ENCODE measurements around the gene CYSLTR1.
"Not testable (repeated sequence)": the region's sequence is repeated elsewhere in the genome, so short reads cannot be mapped to it uniquely, and the experiment has no call there.

Gene CYSLTR1

GRCh38 chrX:78327370-78328086, at the start of gene CYSLTR1:
TSS of gene CYSLTR1 (minus strand) at chrX:78327611. CDS start at chrX:78273746, 53,865 bp downstream.
- no peak for DNase-seq

- DNase-seq, result no peak
These were observed 49.8 kb upstream of the CYSLTR1 start for GRCh38 chrX:78377186-78377585.

- DNase-seq, result no peak
These were observed 48.5 kb upstream of the CYSLTR1 start for GRCh38 chrX:78375894-78376293.

GRCh38 chrX:78366576-78366975, 39.2 kb upstream of the CYSLTR1 start:
- DNase-seq, result no peak

DNA sequence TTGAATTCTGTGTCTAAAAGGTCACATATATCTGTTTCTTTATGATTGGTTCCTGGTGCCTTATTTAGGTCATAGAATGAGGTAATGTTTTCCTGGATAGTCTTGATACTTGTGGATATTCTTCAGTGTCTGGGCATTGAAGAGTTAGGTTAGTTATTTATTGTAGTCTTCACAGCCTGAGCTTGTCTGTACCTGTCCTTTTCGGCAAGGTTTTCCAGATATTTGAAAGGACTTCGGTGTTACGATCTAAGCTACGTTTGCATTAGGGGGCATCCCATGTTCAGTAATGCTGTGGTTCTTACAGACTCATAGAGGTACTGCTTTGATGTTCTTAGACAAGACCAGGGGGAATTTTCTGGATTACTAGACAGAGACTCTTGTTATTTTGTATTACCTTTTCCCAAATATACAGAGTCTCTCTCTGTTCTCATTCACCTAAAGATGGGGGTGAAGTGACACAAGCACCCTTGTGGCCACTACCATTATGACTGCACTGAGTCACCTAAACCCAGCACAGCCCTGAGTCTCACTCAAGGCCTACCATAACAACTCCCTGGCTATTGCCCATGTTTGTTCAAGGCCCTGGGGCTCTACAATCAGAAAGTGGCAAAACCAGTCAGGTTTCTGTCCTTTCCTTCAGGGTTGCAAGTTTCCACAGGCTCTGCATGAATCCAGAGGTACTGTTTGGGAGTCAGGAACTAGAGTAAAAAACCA, 30.1 kb upstream of the CYSLTR1 start:
- DNase-seq, result no peak

GRCh38 chrX:78333521-78333920, 6.1 kb upstream of the CYSLTR1 start:
- DNase-seq, result no peak

DNA sequence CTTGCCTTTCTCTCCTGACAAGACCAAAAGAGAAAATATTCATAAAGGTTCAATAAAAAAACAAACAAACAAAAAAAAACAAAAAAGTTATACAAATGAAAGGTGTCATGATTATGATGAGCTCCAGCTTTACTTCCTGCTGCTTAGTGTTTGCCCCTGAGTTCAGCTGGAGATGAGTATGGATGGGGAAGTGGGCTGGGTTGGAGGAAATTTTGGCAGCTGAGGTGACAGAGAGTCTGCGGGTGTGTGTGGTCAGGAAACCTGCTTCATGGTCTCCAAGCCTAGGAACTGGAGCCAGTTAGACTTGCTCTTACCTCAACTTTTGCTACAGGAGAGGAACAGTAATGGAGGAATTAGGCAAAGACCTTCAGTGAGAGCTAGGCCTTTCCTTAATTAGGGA, 4.3 kb upstream of the CYSLTR1 start:
- no peak for DNase-seq

- DNase-seq, result no peak
These were observed 3.1 kb upstream of the CYSLTR1 start for GRCh38 chrX:78330540-78330939.

DNA sequence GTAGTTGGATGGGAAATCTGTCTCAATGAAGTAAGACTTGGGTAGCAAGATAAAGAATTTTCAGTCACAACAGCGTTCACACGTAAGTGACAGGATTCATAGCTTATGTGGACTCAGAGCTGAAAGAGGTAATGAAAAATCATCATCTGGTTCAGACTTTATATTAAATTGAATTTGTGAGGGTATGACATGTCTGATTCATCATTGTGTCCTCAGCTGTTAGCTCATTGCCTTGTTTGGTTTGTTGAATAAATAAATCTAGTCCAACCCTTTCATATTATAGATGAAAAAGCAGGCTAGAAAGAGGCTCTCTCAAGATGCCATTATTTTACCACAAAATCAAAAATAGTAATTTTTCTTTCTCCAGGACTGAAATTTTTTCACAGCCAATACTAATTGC, 2.7 kb upstream of the CYSLTR1 start:
- no peak for DNase-seq

GRCh38 chrX:78329486-78329885, 2.1 kb upstream of the CYSLTR1 start:
- no peak for DNase-seq

- DNase-seq, result no peak
These were observed 1.0 kb downstream of the CYSLTR1 start for GRCh38 chrX:78326401-78326800.

- DNase-seq, result no peak
These were observed 4.5 kb downstream of the CYSLTR1 start for GRCh38 chrX:78322863-78323262.

DNA sequence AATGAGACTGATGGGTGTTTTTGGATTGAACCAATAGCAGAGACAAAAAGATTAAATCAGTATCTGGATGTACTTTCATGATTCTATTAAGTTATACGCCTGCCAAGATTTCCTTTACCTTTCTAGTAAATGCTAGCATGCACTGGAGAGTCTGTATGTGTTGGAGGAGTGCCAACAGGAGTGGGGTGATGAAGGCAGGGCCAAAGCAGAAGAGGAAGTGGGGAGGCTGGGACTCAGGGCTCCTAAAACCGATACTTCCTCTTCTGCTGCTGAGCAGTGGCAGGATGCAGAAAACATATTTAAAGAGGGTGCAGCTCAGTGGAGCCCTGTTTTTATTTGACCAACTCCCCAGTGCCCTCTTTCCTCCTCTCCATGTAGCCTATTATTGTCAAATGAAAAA, 5.6 kb downstream of the CYSLTR1 start:
- DNase-seq, result no peak

GRCh38 chrX:78316265-78316664, 11.1 kb downstream of the CYSLTR1 start:
- DNase-seq, result no peak

- no peak for DNase-seq
These were observed 11.7 kb downstream of the CYSLTR1 start for GRCh38 chrX:78315745-78316144.

DNA sequence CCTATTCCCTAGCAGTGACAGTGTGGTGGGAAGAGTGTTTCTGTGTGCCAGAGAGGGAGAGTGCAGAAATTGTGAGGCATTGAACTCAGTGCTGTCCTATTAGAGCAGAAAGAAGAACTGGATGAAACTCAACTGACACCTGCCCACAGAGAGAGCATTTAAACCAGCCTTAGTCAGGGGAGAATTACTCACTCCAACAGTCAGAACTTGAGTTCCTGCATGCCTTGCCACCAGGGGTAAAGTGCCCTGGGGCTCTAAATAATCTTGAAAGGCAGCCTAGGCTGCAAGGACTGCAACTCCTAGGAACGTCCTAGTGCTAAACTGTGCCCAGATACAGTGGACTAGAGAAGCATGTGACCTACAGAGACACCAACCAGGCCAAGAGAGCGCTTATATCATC, 12.8 kb downstream of the CYSLTR1 start:
- DNase-seq, result no peak

DNA sequence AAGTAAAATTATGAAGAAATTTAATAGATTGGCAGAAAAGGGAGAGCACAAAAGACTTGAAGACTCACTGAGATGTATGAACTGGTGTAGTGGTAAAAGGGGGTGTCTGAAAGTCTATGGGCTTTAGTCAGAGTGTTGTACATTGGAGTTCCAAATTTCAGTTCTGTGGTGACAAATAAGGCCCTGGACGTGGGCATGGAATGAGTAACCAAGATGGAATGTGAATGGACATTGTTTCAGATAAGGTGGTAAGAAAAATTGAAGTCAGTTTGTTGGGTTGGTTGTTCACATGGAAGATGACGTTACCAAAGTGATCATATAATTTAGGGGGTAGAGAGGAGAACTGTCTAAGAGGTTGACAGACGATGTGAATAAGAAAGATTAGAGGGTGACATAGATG, 13.9 kb downstream of the CYSLTR1 start:
- no peak for DNase-seq

- DNase-seq, result no peak
These were observed 19.7 kb downstream of the CYSLTR1 start for GRCh38 chrX:78307665-78308064.

DNA sequence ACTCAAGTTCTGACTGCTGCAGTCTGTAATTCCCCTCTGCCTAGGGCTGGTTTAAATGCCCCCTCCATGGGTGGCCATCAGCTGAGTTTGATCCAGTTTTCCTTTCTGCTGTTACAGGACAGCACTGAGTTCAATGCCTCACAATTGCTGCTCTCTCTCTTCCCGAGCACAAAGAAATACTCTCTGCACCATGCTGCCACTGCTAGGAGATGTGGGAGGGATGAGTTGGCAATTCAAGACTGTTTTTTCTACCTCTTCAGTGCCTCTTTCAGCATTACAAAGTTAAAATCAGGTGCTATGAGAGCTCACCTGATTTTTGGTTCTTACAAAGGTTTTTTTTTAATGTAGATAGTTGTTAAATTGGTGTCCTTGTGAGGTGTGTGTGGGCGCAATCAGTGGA, 24.3 kb downstream of the CYSLTR1 start:
- DNase-seq, result no peak

DNA sequence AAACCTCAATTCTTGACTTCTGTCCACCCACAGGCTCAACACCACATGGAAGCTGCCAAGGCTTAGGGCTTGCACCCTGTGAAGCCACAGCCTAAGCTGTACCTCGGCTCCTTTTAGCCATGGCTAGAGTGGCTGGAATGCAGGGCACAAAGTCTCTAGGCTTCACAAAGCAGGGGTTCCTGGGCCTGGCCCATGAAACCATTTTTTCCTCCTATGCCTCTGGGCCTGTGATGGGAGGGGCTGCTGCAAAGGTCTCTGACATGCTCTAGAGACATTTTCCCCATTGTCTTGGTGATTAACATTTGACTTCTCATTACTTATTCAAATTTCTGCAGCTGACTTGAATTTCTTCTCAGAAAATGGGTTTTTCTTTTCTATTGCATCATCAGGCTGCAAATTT, 26.5 kb downstream of the CYSLTR1 start:
- not testable (repeated sequence) for DNase-seq

GRCh38 chrX:78283511-78283910, 43.9 kb downstream of the CYSLTR1 start:
- no peak for DNase-seq

GRCh38 chrX:78237127-78237526, 90.3 kb downstream of the CYSLTR1 start:
- no peak for DNase-seq

- not testable (repeated sequence) for DNase-seq
These were observed 101.4 kb downstream of the CYSLTR1 start for GRCh38 chrX:78226047-78226446.

Measured in stimulated activated CD4-positive, alpha-beta T cell treated with anti-CD3 and anti-CD28 coated beads, Interleukin-2, amount 100 ng/mL, for 48 hours (primary cell).